Spleen (tissue), 11 donors: ENCODE results near the gene CCDC102A. TPM values are rescaled to one million over a fixed set of nuclear protein-coding genes. Genes with fewer than 3 reads are reported as not detected.

Experiments
- DNase-seq: peaks from one replicate; pipeline ENCODE4 v3.0.0-alpha.2; 2020
- H3K27ac ChIP-seq, 8 donors: fragments of 200-600 bp; sonication (generic) in 7 of 8; 1 replicate in 4 of 8; 2 replicates in 4 of 8; pipeline versions ENCODE4 v1.5.0 to v1.8.0; 2016 to 2021; ENCODE audit warnings: inconsistent platforms in 4 of 8, mild to moderate bottlenecking in 4 of 8, moderate library complexity in 1 of 8
- H3K27me3 ChIP-seq, 7 donors: fragments of 200-600 bp; sonication (generic) in 6 of 7; replicated peaks in 1 of 7; 1 replicate in 4 of 7; 2 replicates in 3 of 7; pipeline versions ENCODE4 v1.5.0 to v1.8.0; 2016 to 2021; ENCODE audit warnings: inconsistent platforms in 3 of 7, mild to moderate bottlenecking in 1 of 7
- H3K36me3 ChIP-seq, 6 donors: fragments of 200-600 bp; sonication (generic) in 5 of 6; 1 replicate in 4 of 6; 2 replicates in 2 of 6; pipeline versions ENCODE4 v1.5.0 to v1.8.0; 2016 to 2021; ENCODE audit warnings: inconsistent platforms in 2 of 6
- H3K4me1 ChIP-seq, 6 donors: fragments of 200-600 bp; sonication (generic) in 5 of 6; 1 replicate in 3 of 6; 2 replicates in 3 of 6; pipeline versions ENCODE4 v1.5.0 to v1.8.0; 2016 to 2021; ENCODE audit warnings: inconsistent platforms in 3 of 6
- H3K4me3 ChIP-seq, 8 donors: fragments of 200-600 bp; sonication (generic) in 7 of 8; 1 replicate in 4 of 8; 2 replicates in 4 of 8; pipeline versions ENCODE4 v1.5.0 to v1.8.0; 2016 to 2021; ENCODE audit warnings: inconsistent platforms in 4 of 8, mild to moderate bottlenecking in 4 of 8, moderate library complexity in 2 of 8
- H3K9me3 ChIP-seq, 8 donors: fragments of 200-600 bp; sonication (generic) in 7 of 8; 1 replicate in 4 of 8; 2 replicates in 4 of 8; pipeline versions ENCODE4 v1.5.0 to v1.8.0; 2016 to 2021; ENCODE audit warnings: inconsistent platforms in 4 of 8
- POLR2A ChIP-seq, 3 donors: fragments of 450-650 bp; IDR thresholded peaks; one replicate each; pipeline ENCODE4 v1.5.1; 2017; ENCODE audit warnings: antibody characterized with exemption in 3 of 3, mild to moderate bottlenecking in 1 of 3
- POLR2AphosphoS5 ChIP-seq, 3 donors: sonication (generic); formaldehyde crosslinking; IDR thresholded peaks; one replicate each; pipeline ENCODE4 v1.5.1; 2017; ENCODE audit warnings: antibody characterized with exemption in 3 of 3
- WGBS, 5 donors: extraction: QIAGEN DNeasy Blood & Tissue Kit in 3 of 5; methylation state at CpG; one replicate each; pipeline versions ENCODE4 v1.1.5 to v1.1.7; 2013 to 2018; 5-methylcytosine and 5-hydroxymethylcytosine counted together
- intact Hi-C: fragments of 100-400 bp; cut with DNase I; formaldehyde crosslinking; loops from one replicate; pipeline ENCODE4 v1.15.0; 2023; ENCODE audit warnings: low total_unique reads
- polyA plus RNA-seq, 3 donors: library from polyadenylated mRNA; stranded (reverse); fragments of 200-250 nt; gene quantifications; one replicate each; pipeline ENCODE4 v1.2.1, GENCODE V29; 2013
- total RNA-seq, 7 donors: library from RNA; depleted of rRNA in 3 of 7; stranded (reverse); fragments of >200 nt in 3 of 7; fragmentation: NEBNext Ultra II Directional in 4 of 7; extraction: Animal tissue kit (Norgen Biotek cat#: 25700) in 4 of 7; gene quantifications; one replicate each; pipeline versions ENCODE4 v1.1.0 to v1.2.1, GENCODE V29; 2016 to 2021
- TF ChIP-seq, protein P1 (sequence below), 11 experiments: fragments of 200-600 bp in 7 of 11; fragments of 450-650 bp in 4 of 11; sonication (generic) in 4 of 11; IDR thresholded peaks in 8 of 11; conservative IDR thresholded peaks in 3 of 11; 1 replicate in 7 of 11; 2 replicates in 4 of 11; pipeline versions ENCODE4 v1.4.0 to v1.8.0; 2016 to 2021; ENCODE audit warnings: antibody characterized with exemption in 11 of 11, inconsistent platforms in 4 of 11, mild to moderate bottlenecking in 1 of 11
- donor health status: healthy with polysubstance abuse.
- donor health status: DM: no; HTN: no; CAD: no; lungs with moderate emphysema.
- donor health status: DM: no; HTN: no; CAD: no.
- donor health status: Bipolar disorder and iron deficiency.
- donor health status: healthy.
- donor health status: DM: no; HTN: no; CAD: no.
- donor health status: DM: yes; HTN: yes; CAD: no.

The CCDC102A gene
- total and polyA plus RNA-seq, 10 donors: 4.6 to 14.8 (median 7.8) TPM

DNA sequence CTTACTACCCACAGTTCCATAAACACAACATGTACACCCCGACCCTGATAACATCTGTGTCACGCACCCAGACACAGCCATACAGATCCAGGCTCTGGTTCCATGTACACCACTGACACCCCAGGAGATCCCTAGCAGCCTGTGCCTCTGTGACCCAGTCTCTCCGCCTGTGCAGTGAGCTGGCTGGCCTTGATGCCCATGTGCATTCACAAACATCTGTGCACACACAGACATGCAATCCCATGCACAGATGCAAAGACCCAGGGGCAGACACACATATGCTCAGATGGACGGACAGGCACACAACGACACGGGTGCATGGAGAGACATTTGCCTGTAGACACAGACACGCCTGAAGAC is 4.1 kb downstream of the CCDC102A start:
- intact Hi-C loops: no loop called here
- TF ChIP-seq, protein P1, sequence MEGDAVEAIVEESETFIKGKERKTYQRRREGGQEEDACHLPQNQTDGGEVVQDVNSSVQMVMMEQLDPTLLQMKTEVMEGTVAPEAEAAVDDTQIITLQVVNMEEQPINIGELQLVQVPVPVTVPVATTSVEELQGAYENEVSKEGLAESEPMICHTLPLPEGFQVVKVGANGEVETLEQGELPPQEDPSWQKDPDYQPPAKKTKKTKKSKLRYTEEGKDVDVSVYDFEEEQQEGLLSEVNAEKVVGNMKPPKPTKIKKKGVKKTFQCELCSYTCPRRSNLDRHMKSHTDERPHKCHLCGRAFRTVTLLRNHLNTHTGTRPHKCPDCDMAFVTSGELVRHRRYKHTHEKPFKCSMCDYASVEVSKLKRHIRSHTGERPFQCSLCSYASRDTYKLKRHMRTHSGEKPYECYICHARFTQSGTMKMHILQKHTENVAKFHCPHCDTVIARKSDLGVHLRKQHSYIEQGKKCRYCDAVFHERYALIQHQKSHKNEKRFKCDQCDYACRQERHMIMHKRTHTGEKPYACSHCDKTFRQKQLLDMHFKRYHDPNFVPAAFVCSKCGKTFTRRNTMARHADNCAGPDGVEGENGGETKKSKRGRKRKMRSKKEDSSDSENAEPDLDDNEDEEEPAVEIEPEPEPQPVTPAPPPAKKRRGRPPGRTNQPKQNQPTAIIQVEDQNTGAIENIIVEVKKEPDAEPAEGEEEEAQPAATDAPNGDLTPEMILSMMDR (IDR thresholded peaks at IDR 0.05 in 8 of 11, conservative IDR thresholded peaks at IDR 0.05 in 3 of 11): no peak
- TF ChIP-seq POLR2A (IDR thresholded peaks at IDR 0.05): no peak
- TF ChIP-seq POLR2AphosphoS5 (IDR thresholded peaks at IDR 0.05): no peak
- WGBS, 5 donors: 70 to 78% (median 72%) methylated on average over 6 to 7 of the region's 7 CpGs
- peak overlapping the region in 4 of 8 donors; percentile 46 to 96 (median 94) for H3K27ac ChIP-seq
- H3K36me3 ChIP-seq: peaks cover 0 to 8% (median 2%) of the 10 kb centered on the region in 6 donors
- peaks cover 0 to 22% (median 4%) of the 10 kb centered on the region in 7 donors for H3K27me3 ChIP-seq
- H3K4me3 ChIP-seq: peak overlapping the region in 1 of 8 donors; percentile 20
- no peaks in the 10 kb centered on the region for H3K9me3 ChIP-seq
- peaks cover 38 to 83% (median 77%) of the 10 kb centered on the region in 6 donors for H3K4me1 ChIP-seq
- peak; percentile 69 for DNase-seq

DNA sequence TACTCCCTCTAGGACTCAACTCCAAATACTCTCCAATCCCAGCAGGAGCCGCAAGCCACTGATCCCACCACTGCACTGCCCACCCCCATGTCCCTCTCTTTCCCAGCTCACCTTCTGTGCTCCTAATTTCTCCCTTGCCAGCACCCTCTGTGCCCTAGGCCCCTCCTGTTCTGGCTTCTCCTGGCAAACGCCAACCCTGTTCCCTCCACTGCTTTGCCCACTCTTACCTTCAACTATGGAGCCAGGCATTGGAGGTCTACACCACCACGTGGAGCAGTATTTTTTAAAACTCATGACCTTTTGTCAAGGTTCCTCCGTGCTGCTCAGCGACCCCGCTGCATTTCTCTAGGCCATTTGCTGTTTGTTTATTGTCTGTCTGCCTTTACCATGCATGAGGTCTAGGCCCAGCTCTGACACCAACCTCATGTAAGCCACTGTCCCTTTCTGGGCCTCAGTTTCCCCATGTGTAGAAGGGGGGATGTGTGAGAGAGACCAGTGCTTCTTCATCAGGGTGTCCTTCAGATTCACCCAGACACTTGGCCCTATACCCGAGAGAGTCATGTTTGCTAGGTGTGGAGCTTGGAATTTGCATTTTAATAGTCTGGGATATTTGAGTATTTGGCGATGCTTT is 4.6 kb downstream of the CCDC102A start:
- peaks cover 0 to 17% (median 4%) of the 10 kb centered on the region in 7 donors for H3K27me3 ChIP-seq
- intact Hi-C loops: no loop called here
- no peak for TF ChIP-seq POLR2A (IDR thresholded peaks at IDR 0.05)
- TF ChIP-seq, protein P1 (IDR thresholded peaks at IDR 0.05 in 8 of 11, conservative IDR thresholded peaks at IDR 0.05 in 3 of 11): no peak
- no peak for TF ChIP-seq POLR2AphosphoS5 (IDR thresholded peaks at IDR 0.05)
- 77 to 87% (median 84%) methylated on average over 8 of the region's 8 CpGs for WGBS, 5 donors
- H3K4me3 ChIP-seq: no peak overlapping the region
- peaks cover 0 to 8% (median 2%) of the 10 kb centered on the region in 6 donors for H3K36me3 ChIP-seq
- peaks cover 33 to 80% (median 73%) of the 10 kb centered on the region in 6 donors for H3K4me1 ChIP-seq
- no peaks in the 10 kb centered on the region for H3K9me3 ChIP-seq
- peak overlapping the region in 4 of 8 donors; percentile 74 to 96 (median 94) for H3K27ac ChIP-seq
- peak; percentile 61 for DNase-seq

DNA sequence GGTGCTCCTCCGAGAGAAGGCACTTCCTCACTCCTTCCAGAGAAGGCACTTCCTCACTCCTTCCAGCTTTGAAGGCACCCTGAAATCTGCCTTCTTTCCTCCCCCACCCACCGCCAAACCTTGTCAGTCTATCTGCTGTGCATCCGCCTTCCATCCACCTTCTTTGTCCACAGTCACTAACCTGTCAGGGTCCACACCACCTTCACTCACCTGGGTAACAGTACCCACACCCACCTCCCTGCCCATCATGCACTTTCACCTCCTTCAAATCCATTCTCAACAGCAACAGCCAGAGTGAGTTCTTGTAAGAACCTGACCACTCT is 5.2 kb downstream of the CCDC102A start:
- TF ChIP-seq, protein P1 (IDR thresholded peaks at IDR 0.05 in 8 of 11, conservative IDR thresholded peaks at IDR 0.05 in 3 of 11): no peak
- TF ChIP-seq POLR2AphosphoS5 (IDR thresholded peaks at IDR 0.05) (no peak), POLR2A (IDR thresholded peaks at IDR 0.05) (no peak)
- H3K4me1 ChIP-seq: peaks cover 33 to 80% (median 72%) of the 10 kb centered on the region in 6 donors
- WGBS, 5 donors: 67 to 81% (median 76%) methylated on average over 3 of the region's 3 CpGs

DNA sequence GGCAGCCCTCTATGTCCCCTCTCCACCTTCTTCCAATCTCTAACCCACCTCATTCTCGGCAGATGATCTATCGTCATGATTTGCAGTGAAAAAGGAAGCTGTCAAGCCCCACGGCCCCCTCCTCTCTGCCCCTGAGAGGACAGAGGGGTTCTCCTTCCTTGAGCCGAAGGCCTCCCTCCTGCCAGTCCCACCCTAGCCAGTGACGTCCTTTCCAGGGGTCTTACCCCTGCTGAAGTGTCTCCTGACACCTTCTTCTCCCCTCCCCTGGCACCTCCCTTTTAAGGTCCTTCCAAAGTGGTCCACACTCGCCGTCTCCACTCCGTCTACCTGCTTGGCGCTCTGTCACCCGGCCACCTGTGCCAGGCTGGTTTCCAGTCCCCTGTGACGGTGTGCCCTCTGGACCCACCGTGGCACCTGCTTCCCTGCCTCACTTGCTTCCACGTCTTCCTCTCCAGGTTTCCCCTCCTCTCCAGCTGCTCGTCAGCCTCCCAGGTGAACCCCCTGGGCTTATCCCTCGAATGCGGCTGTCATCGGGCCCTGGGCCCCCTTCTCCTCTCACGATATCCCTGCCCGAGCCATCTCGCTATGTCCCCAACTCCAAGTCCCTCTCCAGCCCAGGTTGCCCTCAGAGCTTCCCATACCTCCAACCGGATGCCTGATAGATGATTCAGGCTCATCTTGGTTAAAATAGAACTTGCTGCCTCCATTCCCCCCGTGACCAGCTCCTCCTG is 5.7 kb downstream of the CCDC102A start:
- no peaks in the 10 kb centered on the region for H3K9me3 ChIP-seq
- peaks cover 0 to 6% (median 0%) of the 10 kb centered on the region in 7 donors for H3K27me3 ChIP-seq
- H3K27ac ChIP-seq: peak overlapping the region; percentile 62 to 96 (median 78)
- peak overlapping the region in 1 of 8 donors; percentile 50 for H3K4me3 ChIP-seq
- peaks cover 0 to 8% (median 2%) of the 10 kb centered on the region in 6 donors for H3K36me3 ChIP-seq
- intact Hi-C loops: no loop called here
- H3K4me1 ChIP-seq: peaks cover 32 to 75% (median 69%) of the 10 kb centered on the region in 6 donors
- no peak for TF ChIP-seq POLR2A (IDR thresholded peaks at IDR 0.05)
- TF ChIP-seq, protein P1 (IDR thresholded peaks at IDR 0.05 in 8 of 11, conservative IDR thresholded peaks at IDR 0.05 in 3 of 11): no peak
- no peak for TF ChIP-seq POLR2AphosphoS5 (IDR thresholded peaks at IDR 0.05)
- 63 to 70% (median 67%) methylated on average over 22 of the region's 22 CpGs for whole genome bisulfite sequencing, 5 donors
- DNase-seq: peak; percentile 78

More for the DNA sequence above, 5.2 kb downstream of the CCDC102A start:
- intact Hi-C loops: no loop called here
- Histone ChIP-seq H3K9me3 (no peaks in the 10 kb centered on the region), H3K36me3 (peaks cover 0 to 8% (median 2%) of the 10 kb centered on the region in 6 donors), H3K27ac (peak overlapping the region in 4 of 8 donors; percentile 74 to 96 (median 89)), H3K27me3 (peaks cover 0 to 11% (median 0%) of the 10 kb centered on the region in 7 donors), H3K4me3 (no peak overlapping the region)
- no peak for DNase-seq
